ENCODE measurements around the gene VAMP4.

DNA sequence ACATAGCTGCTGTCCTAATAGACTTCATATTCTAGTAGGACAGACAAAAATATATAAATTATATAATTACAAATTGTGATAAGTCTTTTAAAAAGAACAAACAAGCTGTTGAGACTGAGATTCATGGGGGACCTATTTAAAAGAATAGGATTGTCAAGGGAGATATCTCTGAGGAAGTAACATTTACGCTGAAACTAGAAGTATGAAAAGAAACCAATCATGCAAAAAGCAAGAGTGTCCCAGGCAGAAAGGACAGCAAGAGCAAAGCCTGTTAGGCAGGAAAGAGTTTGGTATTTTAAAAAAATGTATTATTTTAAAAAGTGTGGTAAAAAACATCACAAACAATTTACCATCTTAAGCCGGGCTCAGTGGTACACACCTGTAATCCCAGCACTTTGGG is 30.4 kb upstream of the VAMP4 start:
- TF ChIP-seq, protein P1, sequence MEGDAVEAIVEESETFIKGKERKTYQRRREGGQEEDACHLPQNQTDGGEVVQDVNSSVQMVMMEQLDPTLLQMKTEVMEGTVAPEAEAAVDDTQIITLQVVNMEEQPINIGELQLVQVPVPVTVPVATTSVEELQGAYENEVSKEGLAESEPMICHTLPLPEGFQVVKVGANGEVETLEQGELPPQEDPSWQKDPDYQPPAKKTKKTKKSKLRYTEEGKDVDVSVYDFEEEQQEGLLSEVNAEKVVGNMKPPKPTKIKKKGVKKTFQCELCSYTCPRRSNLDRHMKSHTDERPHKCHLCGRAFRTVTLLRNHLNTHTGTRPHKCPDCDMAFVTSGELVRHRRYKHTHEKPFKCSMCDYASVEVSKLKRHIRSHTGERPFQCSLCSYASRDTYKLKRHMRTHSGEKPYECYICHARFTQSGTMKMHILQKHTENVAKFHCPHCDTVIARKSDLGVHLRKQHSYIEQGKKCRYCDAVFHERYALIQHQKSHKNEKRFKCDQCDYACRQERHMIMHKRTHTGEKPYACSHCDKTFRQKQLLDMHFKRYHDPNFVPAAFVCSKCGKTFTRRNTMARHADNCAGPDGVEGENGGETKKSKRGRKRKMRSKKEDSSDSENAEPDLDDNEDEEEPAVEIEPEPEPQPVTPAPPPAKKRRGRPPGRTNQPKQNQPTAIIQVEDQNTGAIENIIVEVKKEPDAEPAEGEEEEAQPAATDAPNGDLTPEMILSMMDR (IDR thresholded peaks at IDR 0.05): no peak
- no peak for TF ChIP-seq POLR2A (IDR thresholded peaks at IDR 0.05)
